Type B pancreatic cell (in vitro differentiated cells): ENCODE measurements around the gene EXOC4. TPM values are rescaled to one million over a fixed set of nuclear protein-coding genes. Genes with fewer than 3 reads are reported as not detected.

Experiments
- DNase-seq: peaks from one replicate; pipeline ENCODE4 v3.0.0; 2021; ENCODE audit warnings: mixed read lengths; ENCODE audit not compliant: unreplicated experiment; ENCODE audit errors: extremely low spot score
- H3K27ac Mint-ChIP-seq: 2 replicates; pipeline ENCODE4 v1.8.0; 2021; ENCODE audit warnings: mild to moderate bottlenecking, mixed read lengths
- H3K27me3 Mint-ChIP-seq: 2 replicates; pipeline ENCODE4 v1.8.0; 2021; ENCODE audit warnings: mixed read lengths
- H3K36me3 Mint-ChIP-seq: 2 replicates; pipeline ENCODE4 v1.8.0; 2021; ENCODE audit warnings: mixed read lengths
- H3K4me1 Mint-ChIP-seq: one replicate; pipeline ENCODE4 v1.8.0; 2021; ENCODE audit warnings: mixed read lengths; ENCODE audit not compliant: unreplicated experiment
- H3K4me3 Mint-ChIP-seq: 2 replicates; pipeline ENCODE4 v1.8.0; 2021; ENCODE audit warnings: mild to moderate bottlenecking, mixed read lengths
- H3K9me3 Mint-ChIP-seq: 2 replicates; pipeline ENCODE4 v1.8.0; 2021; ENCODE audit warnings: mixed read lengths
- CTCF ChIP-seq: fragments of 200-600 bp; sonication (generic); conservative IDR thresholded peaks from 2 replicates; pipeline ENCODE4 v1.5.0; 2021; ENCODE audit warnings: antibody characterized with exemption, mild to moderate bottlenecking
- total RNA-seq: library from RNA; stranded (reverse); gene quantifications from 2 replicates; pipeline ENCODE4 v1.2.1, GENCODE V29; 2021; ENCODE audit warnings: low replicate concordance

The EXOC4 gene
- total RNA-seq, 1 donor from 2014 or later = 95.5 TPM

GRCh38 chr7:133556048-133556447, 303.2 kb downstream of the EXOC4 start:
- H3K4me3 Mint-ChIP-seq = no peak overlapping the region

GRCh38 chr7:133556553-133556952, 303.7 kb downstream of the EXOC4 start:
- Mint-ChIP-seq H3K27ac (no peak overlapping the region), H3K27me3 (no peaks in the 10 kb centered on the region), H3K4me3 (no peak overlapping the region), H3K9me3 (no peaks in the 10 kb centered on the region), H3K4me1 (peaks cover 7% of the 10 kb centered on the region), H3K36me3 (no peaks in the 10 kb centered on the region)
- DNase-seq = no peak
- no peak for TF ChIP-seq CTCF

More at GRCh38 chr7:133556048-133556447, 303.2 kb downstream of the EXOC4 start:
- Mint-ChIP-seq H3K36me3 (no peaks in the 10 kb centered on the region), H3K27ac (no peak overlapping the region), H3K9me3 (no peaks in the 10 kb centered on the region), H3K4me1 (peaks cover 7% of the 10 kb centered on the region), H3K27me3 (no peaks in the 10 kb centered on the region)
- no peak for DNase-seq
- no peak for TF ChIP-seq CTCF

- no peak overlapping the region for H3K27ac Mint-ChIP-seq
- H3K9me3 Mint-ChIP-seq = no peaks in the 10 kb centered on the region
- H3K4me1 Mint-ChIP-seq = peaks cover 26% of the 10 kb centered on the region
Measured at GRCh38 chr7:133560900-133561299, 308.0 kb downstream of the EXOC4 start.

GRCh38 chr7:133561396-133561795, 308.5 kb downstream of the EXOC4 start:
- TF ChIP-seq CTCF = no peak
- Mint-ChIP-seq H3K27me3 (no peaks in the 10 kb centered on the region), H3K36me3 (no peaks in the 10 kb centered on the region), H3K9me3 (no peaks in the 10 kb centered on the region), H3K27ac (no peak overlapping the region), H3K4me3 (no peak overlapping the region), H3K4me1 (peaks cover 23% of the 10 kb centered on the region)
- DNase-seq = no peak

More at GRCh38 chr7:133560900-133561299, 308.0 kb downstream of the EXOC4 start:
- Mint-ChIP-seq H3K27me3 (no peaks in the 10 kb centered on the region), H3K4me3 (no peak overlapping the region), H3K36me3 (no peaks in the 10 kb centered on the region)
- no peak for TF ChIP-seq CTCF
- no peak for DNase-seq

GRCh38 chr7:133562621-133563020, 309.7 kb downstream of the EXOC4 start:
- H3K27me3 Mint-ChIP-seq = no peaks in the 10 kb centered on the region
- TF ChIP-seq CTCF = no peak
- H3K27ac Mint-ChIP-seq = no peak overlapping the region
- H3K36me3 Mint-ChIP-seq = no peaks in the 10 kb centered on the region
- no peaks in the 10 kb centered on the region for H3K9me3 Mint-ChIP-seq
- DNase-seq = no peak
- peaks cover 19% of the 10 kb centered on the region for H3K4me1 Mint-ChIP-seq
- H3K4me3 Mint-ChIP-seq = no peak overlapping the region

- Mint-ChIP-seq H3K27ac (no peak overlapping the region), H3K4me3 (no peak overlapping the region), H3K4me1 (peaks cover 19% of the 10 kb centered on the region), H3K9me3 (no peaks in the 10 kb centered on the region), H3K27me3 (no peaks in the 10 kb centered on the region), H3K36me3 (no peaks in the 10 kb centered on the region)
- TF ChIP-seq CTCF = no peak
- DNase-seq = no peak
Measured at GRCh38 chr7:133563251-133563650, 310.4 kb downstream of the EXOC4 start.
